Dermis microvascular lymphatic vessel endothelial cell (primary cell): ENCODE results near the gene TRUB2. TPM values are rescaled to one million over a fixed set of nuclear protein-coding genes. Genes with fewer than 3 reads are reported as not detected.
A peak's percentile ranks its signal among the peaks of the same experiment; 100 is the strongest.

Source experiments
- DNase-seq, 2 donors: peaks; one replicate each; pipeline versions ENCODE4 v3.0.0 to v3.0.0-alpha.2; 2010; ENCODE audit warnings: low read depth in 2 of 2
- total RNA-seq: library from RNA; depleted of rRNA; stranded (reverse); fragments of >200 nt; gene quantifications from 2 replicates; pipeline ENCODE4 v1.2.1, GENCODE V29; 2014

The TRUB2 gene
- total RNA-seq, 1 donor from 2014 or later, result 27.5 TPM

DNA sequence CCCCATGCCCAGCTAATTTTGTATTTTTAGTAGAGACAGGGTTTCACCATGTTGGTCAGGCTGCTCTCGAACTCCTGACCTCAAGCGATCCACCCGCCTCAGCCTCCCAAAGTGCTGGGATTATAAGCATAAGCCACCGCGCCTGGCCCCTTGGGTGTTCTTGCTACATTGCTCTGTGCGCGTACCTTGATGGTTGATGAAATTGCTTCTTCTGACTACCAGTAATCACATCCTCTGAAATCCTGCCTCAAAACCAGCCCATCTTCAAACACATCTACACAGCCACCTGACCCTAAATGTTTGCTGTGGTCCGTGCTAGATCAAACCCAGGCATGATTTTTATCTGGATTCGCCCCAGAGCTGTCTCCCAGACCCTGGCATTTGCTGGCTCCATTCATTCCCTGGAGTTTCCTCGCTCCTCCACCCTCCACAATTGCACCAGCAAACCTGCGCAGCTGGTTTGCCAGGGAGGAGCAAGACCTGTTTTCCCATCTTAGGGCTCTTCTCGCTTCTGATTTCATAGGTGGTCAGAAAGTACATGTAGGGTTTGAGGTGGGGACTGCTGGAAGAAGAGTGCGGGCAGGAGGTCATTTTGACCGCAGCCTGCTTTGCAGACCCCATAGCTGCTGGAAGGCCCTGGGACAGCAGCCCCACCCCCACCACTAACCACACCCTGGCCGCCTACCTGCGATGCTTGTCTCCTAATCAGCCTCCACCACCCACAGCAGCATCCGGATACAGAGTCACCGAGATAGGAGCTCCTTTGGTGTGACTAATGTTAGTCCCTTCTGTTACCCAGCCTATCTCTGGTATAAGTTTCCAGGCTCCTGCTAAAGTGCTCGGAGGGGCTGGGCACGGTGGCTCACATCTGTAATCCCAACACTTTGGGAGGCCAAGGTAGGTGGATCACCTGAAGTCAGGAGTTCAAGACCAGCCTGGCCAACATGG is 23.4 kb downstream of the TRUB2 start:
- DNase-seq, result no peak

DNA sequence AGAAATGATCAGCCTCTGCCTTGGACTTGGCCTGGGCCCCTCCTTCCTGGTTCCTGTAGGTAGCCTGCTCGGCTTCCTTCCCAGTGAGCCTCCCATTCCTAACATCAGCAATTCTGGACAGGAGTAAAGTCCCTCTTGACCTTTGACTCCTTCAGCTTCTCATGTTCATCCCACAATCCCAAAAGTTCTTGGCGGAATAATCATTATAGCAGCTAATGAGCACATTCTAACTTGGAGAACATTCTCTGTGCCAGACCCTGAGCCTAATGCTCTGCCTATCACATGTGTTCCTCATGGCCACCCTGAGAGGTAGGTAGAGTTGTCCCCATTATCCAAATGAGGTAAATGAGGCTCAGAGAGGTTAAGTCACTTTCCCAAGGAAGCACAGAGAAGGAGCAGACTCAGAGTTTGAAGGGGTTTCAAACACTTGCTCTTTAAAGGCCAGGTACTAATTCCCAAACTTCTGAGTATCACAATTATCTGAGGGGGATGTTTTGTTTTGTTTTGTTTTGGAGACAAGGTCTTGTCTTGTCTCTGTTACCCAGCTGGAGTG is 24.9 kb downstream of the TRUB2 start:
- no peak for DNase-seq

GRCh38 chr9:128296340-128297220 is 25.7 kb downstream of the TRUB2 start:
- no peak for DNase-seq

DNA sequence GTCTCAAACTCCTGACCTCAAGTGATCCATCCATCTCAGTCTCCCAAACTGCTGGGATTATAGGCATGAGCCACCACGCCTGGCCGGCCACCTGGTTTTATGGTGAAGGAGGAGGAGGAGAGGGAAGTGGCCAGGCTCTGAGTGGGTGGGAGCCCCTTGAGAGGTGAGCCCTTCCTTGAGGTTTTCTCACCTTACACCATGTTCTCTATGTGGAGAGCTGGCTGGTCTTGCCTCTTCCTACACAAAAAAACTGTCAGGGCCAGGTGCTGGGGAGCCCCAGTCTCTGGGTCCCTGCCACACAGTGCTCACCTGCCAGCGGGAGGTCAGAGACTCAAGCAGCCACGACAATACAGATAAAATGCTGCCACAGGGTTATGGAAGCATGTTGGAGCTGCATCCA is 28.1 kb downstream of the TRUB2 start:
- DNase-seq, result no peak

GRCh38 chr9:128293091-128293490 is 29.2 kb downstream of the TRUB2 start:
- no peak for DNase-seq

- DNase-seq, result no peak
These were observed 30.2 kb downstream of the TRUB2 start for GRCh38 chr9:128292009-128292408.

GRCh38 chr9:128288273-128289004 is 33.8 kb downstream of the TRUB2 start:
- no peak for DNase-seq

GRCh38 chr9:128286440-128286839 is 35.8 kb downstream of the TRUB2 start:
- DNase-seq, result no peak

GRCh38 chr9:128285033-128285784 is 37.0 kb downstream of the TRUB2 start:
- DNase-seq, result no peak

DNA sequence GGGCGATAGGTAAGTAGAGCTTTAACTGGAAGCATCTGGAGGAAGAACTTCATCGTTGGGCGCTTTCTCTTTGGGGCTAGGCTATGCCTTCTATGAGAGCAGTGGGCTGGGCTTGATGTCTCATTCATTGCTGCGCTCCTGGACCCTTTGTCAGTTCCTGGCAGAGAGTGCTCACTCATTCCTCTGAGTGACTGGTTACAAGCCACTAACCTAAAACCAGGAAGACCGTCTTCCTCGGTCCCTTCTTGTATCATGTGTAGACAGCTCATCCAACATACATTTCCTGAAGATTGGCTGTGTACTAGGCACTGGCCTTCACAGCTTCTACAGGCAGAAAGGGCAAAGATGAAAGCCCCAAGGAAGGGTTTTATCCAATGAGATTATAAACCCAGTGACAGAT is 39.7 kb downstream of the TRUB2 start:
- DNase-seq, result peak in 1 of 2 donors; percentile 74

GRCh38 chr9:128280084-128280622 is 42.1 kb downstream of the TRUB2 start:
- no peak for DNase-seq

GRCh38 chr9:128279088-128280073 is 42.9 kb downstream of the TRUB2 start:
- DNase-seq, result peak in 1 of 2 donors; percentile 76

- DNase-seq, result peak in 1 of 2 donors; percentile 48
These were observed 45.5 kb downstream of the TRUB2 start for GRCh38 chr9:128276574-128277270.

DNA sequence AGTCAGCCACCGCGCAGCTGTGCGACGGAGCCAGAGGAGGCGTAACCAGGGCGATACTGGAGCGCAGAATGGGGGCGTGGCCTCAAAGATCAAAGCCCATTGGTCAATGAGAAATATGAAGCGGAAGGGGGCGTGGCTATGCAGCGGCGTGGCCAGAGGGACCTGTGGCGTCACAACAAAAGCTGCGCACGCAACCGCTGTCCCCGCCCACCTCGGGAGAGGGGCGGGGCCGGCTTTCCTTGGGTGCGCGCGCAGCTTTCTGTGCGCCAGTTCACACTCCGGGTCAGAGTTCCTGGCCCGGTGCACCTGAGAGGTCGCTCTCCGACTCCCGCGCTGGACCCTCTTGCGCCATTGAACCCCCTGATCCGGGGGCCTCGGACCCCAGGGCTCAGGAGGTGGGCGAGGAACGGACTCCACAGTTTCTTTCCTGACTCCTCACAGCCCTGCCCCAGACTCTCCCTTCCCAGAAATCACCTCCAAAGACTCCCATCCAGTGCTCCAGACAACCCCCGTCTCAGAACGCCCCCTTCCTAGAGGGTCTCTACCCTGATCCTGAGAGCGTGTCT is 46.2 kb downstream of the TRUB2 start, which contains the start of gene SWI5:
Gene SWI5 (plus strand): TSS at position 269 of the 566 bp plus-strand sequence.
- peak; percentile 98 to 100 for DNase-seq

DNA sequence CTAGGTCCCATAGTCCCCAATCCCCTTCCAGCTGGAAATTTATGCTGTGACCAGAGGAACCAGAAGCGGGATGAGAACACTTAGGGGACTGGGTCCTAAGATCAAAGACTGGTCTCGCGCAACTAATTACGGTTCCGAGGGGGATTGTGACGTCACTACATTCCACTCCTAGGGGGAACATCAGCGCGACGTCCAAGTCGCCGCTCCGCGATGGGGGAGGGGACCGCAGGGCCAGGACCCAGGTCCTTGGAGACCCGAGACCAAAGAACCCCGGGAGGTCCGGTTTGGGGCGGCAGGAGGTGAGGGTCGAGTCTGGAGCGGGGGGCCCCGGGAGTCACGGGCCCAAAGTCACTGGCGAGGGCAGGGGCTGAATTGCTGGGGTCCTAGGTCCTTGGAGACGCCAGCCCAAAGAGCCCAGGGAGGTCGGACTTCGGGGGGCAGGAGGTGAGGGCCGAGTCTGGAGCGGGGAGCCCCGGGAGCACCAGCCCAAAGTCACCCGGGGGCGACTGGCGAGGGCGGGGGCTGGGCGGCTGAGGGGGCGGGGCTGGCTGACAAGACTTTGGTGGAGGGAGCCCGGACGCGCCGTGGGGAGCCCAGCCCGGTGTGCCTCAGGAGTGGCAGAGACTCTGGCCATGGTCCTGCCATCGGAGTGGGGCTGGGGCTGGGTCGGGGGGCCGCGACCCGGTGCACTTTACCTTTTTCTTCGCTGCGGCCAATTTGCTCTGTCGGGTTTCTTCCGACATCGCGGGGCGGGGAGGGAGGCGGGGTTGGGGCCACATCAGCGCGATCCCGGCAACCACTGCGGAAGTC is 46.8 kb downstream of the TRUB2 start, which contains the start of gene GOLGA2:
Gene GOLGA2 (minus strand): TSS at position 810 of the 810 bp plus-strand sequence. CDS start 31 bp downstream, at position 779.
- peak; percentile 43 to 66 for DNase-seq

- DNase-seq, result no peak
These were observed 48.0 kb downstream of the TRUB2 start for GRCh38 chr9:128274245-128274644.

GRCh38 chr9:128271512-128271911 is 50.7 kb downstream of the TRUB2 start:
- DNase-seq, result no peak
